K562 (cell line): Measurements from ENCODE around the gene MASP1. TPM values are rescaled to one million over a fixed set of nuclear protein-coding genes. Genes with fewer than 3 reads are reported as not detected.

Experiments used
- AFF4 ChIP-seq: sonication (generic); formaldehyde crosslinking; IDR thresholded peaks from 2 replicates; pipeline ENCODE4 v1.8.0; 2023; ENCODE audit warnings: mild to moderate bottlenecking, missing genetic modification reagents
- BRF1 ChIP-seq: IDR thresholded peaks from 3 replicates; pipeline ENCODE4 v1.6.1; 2011; ENCODE audit warnings: borderline replicate concordance, mild to moderate bottlenecking; ENCODE audit not compliant: insufficient read length; ENCODE audit errors: extremely low read depth
- C11orf30 ChIP-seq: fragments of 450-650 bp; IDR thresholded peaks from 2 replicates; pipeline ENCODE4 v1.6.1; 2016; ENCODE audit warnings: low read depth, mild to moderate bottlenecking
- ELF2 ChIP-seq: fragments of 250-450 bp; sonication (Bioruptor Pico); IDR thresholded peaks from 2 replicates; pipeline ENCODE4 v1.5.0; 2021; ENCODE audit warnings: mild to moderate bottlenecking
- EP300 ChIP-seq: IDR thresholded peaks from 2 replicates; pipeline ENCODE4 v1.6.1; 2012; ENCODE audit warnings: low read length, improper control_type of control experiment
- GABPA ChIP-seq: fragments of 200-800 bp; sonication (Bioruptor generic); conservative IDR thresholded peaks from 2 replicates; pipeline ENCODE4 v1.6.1; 2016; ENCODE audit warnings: low read depth, missing genetic modification characterization, missing compliant biosample characterization
- GMEB1 ChIP-seq: fragments of 250-450 bp; sonication (Bioruptor Pico); IDR thresholded peaks from 2 replicates; pipeline ENCODE4 v1.4.0; 2020; ENCODE audit warnings: mild to moderate bottlenecking
- JUN ChIP-seq, 2 experiments: sonication (generic) in 1 of 2; formaldehyde crosslinking in 1 of 2; IDR thresholded peaks; 2 replicates each; pipeline versions ENCODE4 v1.6.1 to v1.8.0; 2012 to 2022; ENCODE audit warnings: borderline replicate concordance in 2 of 2, mild to moderate bottlenecking in 2 of 2, improper control_type of control experiment in 1 of 2, low read depth in 1 of 2, low read length in 1 of 2, missing genetic modification reagents in 1 of 2
- KHSRP ChIP-seq: fragments of 450-650 bp; IDR thresholded peaks from 2 replicates; pipeline ENCODE4 v1.6.1; 2017
- MECOM ChIP-seq: fragments of 250-450 bp; sonication (Bioruptor Pico); IDR thresholded peaks from 2 replicates; pipeline ENCODE4 v1.8.0; 2022; ENCODE audit warnings: inconsistent platforms
- MIER1 ChIP-seq: fragments of 450-650 bp; IDR thresholded peaks from 2 replicates; pipeline ENCODE4 v1.6.1; 2016; ENCODE audit warnings: antibody characterized with exemption, mild to moderate bottlenecking, low read depth
- MYNN ChIP-seq, 2 experiments: sonication (generic); formaldehyde crosslinking in 1 of 2; IDR thresholded peaks; 2 replicates each; pipeline versions ENCODE4 v1.5.0 to v1.6.1; 2016 to 2020; ENCODE audit warnings: antibody characterized with exemption in 1 of 2, missing genetic modification reagents in 1 of 2
- NFE2L1 ChIP-seq: fragments of 450-650 bp; IDR thresholded peaks from 2 replicates; pipeline ENCODE4 v1.6.1; 2016; ENCODE audit warnings: missing genetic modification characterization, low read depth, mild to moderate bottlenecking, missing compliant biosample characterization, moderate library complexity, borderline replicate concordance
- PHF8 ChIP-seq: fragments of 200-600 bp; sonication (generic); IDR thresholded peaks from 2 replicates; pipeline ENCODE4 v1.6.1; 2012; ENCODE audit warnings: mixed run types, mild to moderate bottlenecking, inconsistent platforms, low read length, moderate library complexity, borderline replicate concordance
- POLR3A ChIP-seq: IDR thresholded peaks from 2 replicates; pipeline ENCODE4 v1.6.1; 2011; ENCODE audit warnings: borderline replicate concordance, mild to moderate bottlenecking, moderate library complexity; ENCODE audit not compliant: insufficient read length, insufficient read depth; ENCODE audit errors: extremely low read depth
- RBFOX2 ChIP-seq: fragments of 200-400 bp; formaldehyde crosslinking; IDR thresholded peaks from 2 replicates; pipeline ENCODE4 v1.6.1; 2017; ENCODE audit warnings: low read depth, mild to moderate bottlenecking, low read length, moderate library complexity
- SETDB1 ChIP-seq: IDR thresholded peaks from one replicate; pipeline ENCODE4 v1.6.1; 2012; ENCODE audit warnings: low read length, control low read depth, inconsistent platforms
- TAF1 ChIP-seq: IDR thresholded peaks from 2 replicates; pipeline ENCODE4 v1.6.1; 2011; ENCODE audit warnings: mild to moderate bottlenecking, low read length, moderate library complexity; ENCODE audit not compliant: insufficient read depth, control insufficient read depth, severe bottlenecking; ENCODE audit errors: extremely low read depth
- TAF15 ChIP-seq: fragments of 200-400 bp; formaldehyde crosslinking; IDR thresholded peaks from 2 replicates; pipeline ENCODE4 v1.6.1; 2017; ENCODE audit warnings: mild to moderate bottlenecking, low read depth, low read length, moderate library complexity
- TAL1 ChIP-seq: fragments of 450-650 bp; IDR thresholded peaks from 2 replicates; pipeline ENCODE4 v1.6.1; 2016; ENCODE audit warnings: mild to moderate bottlenecking
- ZEB2 ChIP-seq: fragments of 450-650 bp; IDR thresholded peaks from 2 replicates; pipeline ENCODE4 v1.6.1; 2016
- ZNF311 ChIP-seq: fragments of 250-450 bp; sonication (Bioruptor Pico); IDR thresholded peaks from 2 replicates; pipeline ENCODE4 v1.4.0; 2020; ENCODE audit warnings: mild to moderate bottlenecking, moderate library complexity
- ZNF79 ChIP-seq: fragments of 250-450 bp; sonication (Bioruptor Pico); IDR thresholded peaks from 2 replicates; pipeline ENCODE4 v1.4.0; 2020; ENCODE audit warnings: low read depth, mild to moderate bottlenecking, moderate library complexity
- polyA plus RNA-seq, 8 experiments: library from polyadenylated mRNA; depleted of rRNA in 4 of 8; stranded (reverse) in 5 of 8; unstranded in 3 of 8; fragments of >200 nt; fragmentation: Nextera tagmentation in 2 of 8; fragmentation: Illumina TruSeq in 1 of 8; extraction: Ambion mirVana in 2 of 8; extraction: Trizol in 1 of 8; gene quantifications; 2 replicates each; pipeline versions ENCODE4 v1.2.1 to v1.2.3, GENCODE V29; 2011 to 2014; ENCODE audit warnings: inconsistent platforms in 1 of 8, missing spikeins in 1 of 8
- total RNA-seq, 7 experiments: library from RNA; depleted of rRNA in 6 of 7; stranded (reverse); fragments of >200 nt in 6 of 7; fragmentation: Illumina TruSeq in 2 of 7; extraction: Trizol in 2 of 7; gene quantifications; 2 replicates each; pipeline versions ENCODE4 v1.2.1 to v1.2.3, GENCODE V29; 2011 to 2021; ENCODE audit warnings: low replicate concordance in 1 of 7

The MASP1 gene
- total and polyA plus RNA-seq, 9 of the 15 experiments (the other 6 are each of a cell fraction or from before 2014, with no cell fraction given): 0.03 to 0.24 (median 0.20) TPM; not detected in 3

- TF ChIP-seq POLR3A (no peak), BRF1 (no peak), GABPA (tag) (peak; percentile 5; the same call in 1 of the 2 replicates), GMEB1 (no peak), ZEB2 (no peak), C11orf30 (peak; percentile 35; the same call in 1 of the 2 replicates), RBFOX2 (peak; percentile 50; the same call in 1 of the 2 replicates), KHSRP (no peak), AFF4 (no peak), MIER1 (no peak), TAL1 (0 out of 2 replicates have a peak, but pooled peaks have one; percentile 10), MECOM (CRISPR knock-in tag) (0 out of 2 replicates have a peak, but pooled peaks have one; percentile 36), EP300 (peak; percentile 71), PHF8 (no peak), TAF15 (no peak), SETDB1 (no peak), JUN (IDR thresholded peaks at IDR 0.05; ENCODE audit: borderline replicate concordance, low read depth, low read length) (peak; percentile 80), JUN (CRISPR knock-in tag; IDR thresholded peaks at IDR 0.05; ENCODE audit: borderline replicate concordance) (no peak), TAF1 (no peak), ZNF79 (CRISPR knock-in tag) (no peak), ZNF311 (peak; percentile 69), MYNN (IDR thresholded peaks at IDR 0.05) (no peak), MYNN (CRISPR knock-in tag; IDR thresholded peaks at IDR 0.05) (no peak), NFE2L1 (no peak), ELF2 (CRISPR knock-in tag) (peak; percentile 47; the same call in 1 of the 2 replicates)
Measured at GRCh38 chr3:187286467-187287059, 5.0 kb downstream of the MASP1 start (continued).
